H1 (cell line): ENCODE measurements around the gene TMA7. TPM values are rescaled to one million over a fixed set of nuclear protein-coding genes. Genes with fewer than 3 reads are reported as not detected.

Experiments
- CTCF ChIA-PET: fragments of 300-600 bp; sonication (Branson Sonifier 250); formaldehyde crosslinking; loops from one replicate; lab custom pipeline; 2021; ENCODE audit not compliant: partially characterized antibody; lab: Charles Lee
- POLR2A ChIA-PET: fragments of 300-600 bp; sonication (Branson Sonifier 250); formaldehyde crosslinking; loops from one replicate; lab custom pipeline; 2021; ENCODE audit warnings: inconsistent platforms; ENCODE audit not compliant: partially characterized antibody; lab: Charles Lee
- DNase-seq, 2 experiments: peaks; one replicate each; pipeline versions ENCODE4 v3.0.0 to v3.0.0-alpha.2; 2010 to 2022; ENCODE audit warnings: low spot score in 2 of 2, low read depth in 1 of 2, mixed read lengths in 1 of 2
- FAIRE-seq: peaks from 2 replicates; lab custom pipeline; 2011; peaks lifted over from hg19 to GRCh38; lab: Jason Lieb, UNC
- H2AFZ ChIP-seq: 2 replicates; pipeline ENCODE4 v1.8.1; 2012; ENCODE audit warnings: low read length, inconsistent platforms
- H2AK5ac ChIP-seq: 2 replicates; pipeline ENCODE4 v1.6.1; 2013; ENCODE audit warnings: low read depth, low read length
- H2BK120ac ChIP-seq: replicated peaks from 2 replicates; pipeline ENCODE3; 2013; ENCODE audit warnings: low read depth, low read length, inconsistent platforms
- H2BK12ac ChIP-seq: 2 replicates; pipeline ENCODE4 v1.6.1; 2013; ENCODE audit warnings: low read depth, low read length
- H2BK15ac ChIP-seq: 2 replicates; pipeline ENCODE4 v1.6.1; 2013; ENCODE audit warnings: low read length
- H2BK20ac ChIP-seq: 2 replicates; pipeline ENCODE4 v1.6.1; 2013; ENCODE audit warnings: low read length
- H2BK5ac ChIP-seq: 2 replicates; pipeline ENCODE4 v1.6.1; 2013; ENCODE audit warnings: low read depth, low read length
- H3K14ac ChIP-seq: 2 replicates; pipeline ENCODE4 v1.6.1; 2013; ENCODE audit warnings: inconsistent platforms; ENCODE audit not compliant: insufficient read length
- H3K18ac ChIP-seq: 2 replicates; pipeline ENCODE4 v1.6.1; 2013; ENCODE audit warnings: low read length; ENCODE audit errors: extremely low read depth
- H3K23ac ChIP-seq: 2 replicates; pipeline ENCODE4 v1.6.1; 2013; ENCODE audit warnings: inconsistent platforms; ENCODE audit not compliant: insufficient read length
- H3K23me2 ChIP-seq: 2 replicates; pipeline ENCODE4 v1.6.1; 2013; ENCODE audit warnings: low read depth, low read length
- H3K27ac ChIP-seq: 2 replicates; pipeline ENCODE4 v1.6.1; 2011; ENCODE audit warnings: low read depth, low read length, inconsistent platforms
- H3K27me3 ChIP-seq, 4 experiments: replicated peaks in 1 of 4; 1 replicate in 1 of 4; 2 replicates in 3 of 4; pipeline versions ENCODE4 v1.6.1 to v1.8.1; 2011 to 2013; ENCODE audit warnings: low read length in 3 of 4, mild to moderate bottlenecking in 3 of 4, inconsistent platforms in 2 of 4, mixed read lengths in 2 of 4, moderate library complexity in 1 of 4; ENCODE audit not compliant: control insufficient read depth in 3 of 4, insufficient read depth in 3 of 4; ENCODE audit errors: extremely low read depth in 1 of 4
- H3K36me3 ChIP-seq, 4 experiments: 2 replicates each; pipeline versions ENCODE4 v1.6.1 to v1.8.1; 2011 to 2013; ENCODE audit warnings: mild to moderate bottlenecking in 4 of 4, low read length in 3 of 4, moderate library complexity in 2 of 4, control low read depth in 1 of 4, inconsistent platforms in 1 of 4; ENCODE audit not compliant: insufficient read depth in 4 of 4, control insufficient read depth in 2 of 4
- H3K4ac ChIP-seq: replicated peaks from 2 replicates; pipeline ENCODE3; 2013; ENCODE audit warnings: low read length, low read depth, mixed read lengths, inconsistent platforms; ENCODE audit not compliant: insufficient read length
- H3K4me1 ChIP-seq, 4 experiments: replicated peaks in 1 of 4; 1 replicate in 1 of 4; 2 replicates in 3 of 4; pipeline versions ENCODE4 v1.6.1 to v1.8.1; 2011 to 2013; ENCODE audit warnings: low read length in 3 of 4, inconsistent platforms in 2 of 4, mixed read lengths in 1 of 4; ENCODE audit not compliant: insufficient read depth in 4 of 4, control insufficient read depth in 3 of 4
- H3K4me2 ChIP-seq, 2 experiments: 2 replicates each; pipeline versions ENCODE4 v1.6.1 to v1.8.1; 2011 to 2013; ENCODE audit warnings: low read depth in 2 of 2, low read length in 2 of 2, control low read depth in 1 of 2, inconsistent platforms in 1 of 2, mild to moderate bottlenecking in 1 of 2; ENCODE audit not compliant: insufficient read depth in 1 of 2
- H3K4me3 ChIP-seq, 4 experiments: fragments of 200-600, 300-600 bp in 1 of 4; sonication (generic), shearing (Covaris generic), sonication (Bioruptor Twin) in 1 of 4; 2 replicates each; pipeline versions ENCODE4 v1.5.1 to v1.8.1; 2011 to 2016; ENCODE audit warnings: low read length in 4 of 4, low read depth in 3 of 4, control low read depth in 2 of 4, inconsistent platforms in 2 of 4, mild to moderate bottlenecking in 2 of 4, mixed read lengths in 1 of 4, moderate library complexity in 1 of 4; ENCODE audit not compliant: insufficient read depth in 2 of 4; ENCODE audit errors: extremely low read depth in 1 of 4
- H3K56ac ChIP-seq: replicated peaks from 2 replicates; pipeline ENCODE3; 2013; ENCODE audit warnings: low read depth, mild to moderate bottlenecking, mixed read lengths, low read length, inconsistent platforms; ENCODE audit not compliant: insufficient read length
- H3K79me1 ChIP-seq: 2 replicates; pipeline ENCODE4 v1.6.1; 2013; ENCODE audit warnings: low read depth, low read length, control low read depth
- H3K79me2 ChIP-seq, 2 experiments: 2 replicates each; pipeline versions ENCODE4 v1.6.1 to v1.8.1; 2012 to 2013; ENCODE audit warnings: low read length in 2 of 2, mild to moderate bottlenecking in 2 of 2, inconsistent platforms in 1 of 2; ENCODE audit not compliant: insufficient read depth in 2 of 2, control insufficient read depth in 1 of 2
- H3K9ac ChIP-seq, 4 experiments: replicated peaks in 1 of 4; 1 replicate in 1 of 4; 2 replicates in 3 of 4; pipeline versions ENCODE4 v1.6.1 to v1.8.1; 2011 to 2013; ENCODE audit warnings: low read depth in 3 of 4, low read length in 3 of 4, control low read depth in 2 of 4, mild to moderate bottlenecking in 2 of 4, moderate library complexity in 2 of 4, inconsistent platforms in 1 of 4; ENCODE audit errors: extremely low read depth in 1 of 4
- H3K9me3 ChIP-seq, 2 experiments: 2 replicates each; pipeline versions ENCODE4 v1.6.1 to v1.8.1; 2012 to 2013; ENCODE audit warnings: mild to moderate bottlenecking in 2 of 2, moderate library complexity in 2 of 2, control low read depth in 1 of 2, inconsistent platforms in 1 of 2, low read depth in 1 of 2, low read length in 1 of 2, mixed read lengths in 1 of 2; ENCODE audit not compliant: insufficient read depth in 2 of 2
- H4K20me1 ChIP-seq, 2 experiments: replicated peaks in 1 of 2; 2 replicates each; pipeline versions ENCODE3 to v1.8.1; 2011 to 2013; ENCODE audit warnings: inconsistent platforms in 2 of 2, low read length in 2 of 2, mild to moderate bottlenecking in 1 of 2; ENCODE audit not compliant: insufficient read depth in 2 of 2, control insufficient read depth in 1 of 2
- H4K5ac ChIP-seq: 2 replicates; pipeline ENCODE4 v1.6.1; 2013; ENCODE audit warnings: low read length, low read depth, mixed read lengths, inconsistent platforms; ENCODE audit not compliant: insufficient read length
- H4K8ac ChIP-seq: 2 replicates; pipeline ENCODE4 v1.8.0; 2013; ENCODE audit warnings: mild to moderate bottlenecking, moderate library complexity, low read length, inconsistent platforms; ENCODE audit not compliant: insufficient read depth; ENCODE audit errors: extremely low read depth
- H4K91ac ChIP-seq: replicated peaks from 2 replicates; pipeline ENCODE3; 2013; ENCODE audit warnings: low read length, mixed read lengths, inconsistent platforms; ENCODE audit not compliant: insufficient read length
- EZH2 ChIP-seq: fragments of 200-600 bp; sonication (generic); IDR thresholded peaks from 2 replicates; pipeline ENCODE4 v1.7.1; 2012; ENCODE audit warnings: low read depth, mild to moderate bottlenecking, moderate library complexity, low read length, inconsistent platforms; ENCODE audit not compliant: severe bottlenecking
- POLR2AphosphoS5 ChIP-seq: IDR thresholded peaks from 2 replicates; pipeline ENCODE4 v1.6.1; 2011; ENCODE audit warnings: low read depth, low read length
- RFX5 ChIP-seq: IDR thresholded peaks from 2 replicates; pipeline ENCODE4 v1.6.1; 2011; ENCODE audit warnings: low read depth, low read length, improper control_type of control experiment, borderline replicate concordance
- SIRT6 ChIP-seq: IDR thresholded peaks from one replicate; pipeline ENCODE4 v1.7.1; 2012; ENCODE audit warnings: low read length, inconsistent platforms
- TAF1 ChIP-seq: IDR thresholded peaks from 2 replicates; pipeline ENCODE4 v1.6.1; 2011; ENCODE audit warnings: mild to moderate bottlenecking, low read depth, low read length
- ZNF274 ChIP-seq: IDR thresholded peaks from 2 replicates; pipeline ENCODE4 v1.7.0; 2012; ENCODE audit warnings: low read length, borderline replicate concordance; ENCODE audit errors: extremely low read depth
- WGBS, 2 experiments: shearing (Covaris generic) in 1 of 2; methylation state at CpG; one replicate each; pipeline versions ENCODE4 v1.1.6 to v1.1.7; 2013 to 2015; ENCODE audit warnings: low lambda C conversion rate in 2 of 2, mixed read lengths in 2 of 2, inconsistent platforms in 1 of 2, low coverage in 1 of 2, missing lambda C conversion rate in 1 of 2; ENCODE audit not compliant: insufficient replicate concordance in 2 of 2, insufficient coverage in 1 of 2, insufficient read length in 1 of 2; ENCODE audit errors: extremely low coverage in 1 of 2, missing lambda C conversion rate in 1 of 2; 5-methylcytosine and 5-hydroxymethylcytosine counted together
- polyA plus RNA-seq, 7 experiments: library from polyadenylated mRNA; depleted of rRNA in 3 of 7; stranded (reverse) in 5 of 7; unstranded in 2 of 7; fragments of >200 nt in 5 of 7; fragments of 200-250 nt in 2 of 7; gene quantifications; 1 replicate in 5 of 7; 2 replicates in 1 of 7; 4 replicates in 1 of 7; pipeline versions ENCODE4 v1.2.1 to v1.2.3, GENCODE V29; 2011 to 2013; ENCODE audit warnings: missing spikeins in 2 of 7, mixed read lengths in 2 of 7
- total RNA-seq: library from RNA; stranded (reverse); fragmentation: NEBNext Ultra II Directional; extraction: Animal tissue kit (Norgen Biotek cat#: 25700); gene quantifications from 2 replicates; pipeline ENCODE4 v1.2.1, GENCODE V29; 2021

Gene TMA7
- total and polyA plus RNA-seq, 2 of the 8 experiments (the other 6 are each of a cell fraction or from before 2014, with no cell fraction given) = 138 to 305 TPM

DNA sequence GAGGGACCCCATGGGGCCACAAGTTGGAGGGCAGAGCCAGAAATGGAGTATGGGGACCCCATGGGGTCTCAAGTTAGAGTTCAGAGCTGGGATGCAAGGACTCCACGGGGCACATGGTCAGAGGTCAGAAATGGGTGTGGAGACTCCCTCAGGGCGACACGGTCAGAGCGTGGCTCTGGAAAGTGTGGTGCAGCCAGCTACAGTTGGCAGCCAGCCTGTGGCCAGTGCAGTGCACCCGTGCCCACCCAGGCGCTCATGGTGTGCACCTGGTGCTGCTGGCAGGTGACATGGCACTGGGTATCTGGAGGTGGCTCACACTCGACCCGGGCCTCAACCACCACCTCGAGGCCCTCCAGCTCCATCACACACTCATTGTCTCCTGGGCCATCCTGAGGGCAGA lies 21.4 kb upstream of the TMA7 start:
- no peak overlapping the region for H4K8ac ChIP-seq
- ChIA-PET CTCF (interaction anchor here (0.6 to 6.9 kb wide), 7 partner anchors 10 to 221 kb away, joined by 3 to 95 read pairs (median 18); no protein-coding TSS in a partner anchor), POLR2A (interaction anchor here (0.9 to 31.5 kb wide), 8 partner anchors 9 to 91 kb away, joined by 3 to 650 read pairs (median 8); partner anchors contain the start of genes ATRIP, CCDC51, PLXNB1 and TMA7)
- H3K23me2 ChIP-seq = no peaks in the 10 kb centered on the region
- 0 out of 2 replicates have a peak overlapping the region, but pooled peaks have one; percentile 21 for H2BK5ac ChIP-seq
- no peak overlapping the region for H3K4ac ChIP-seq
- H3K27ac ChIP-seq = no peak overlapping the region
- DNase-seq (no peak), FAIRE-seq (no peak)
- no peak overlapping the region for H4K91ac ChIP-seq
- H3K36me3 ChIP-seq = peaks cover 52 to 63% (median 58%) of the 10 kb centered on the region in 4 experiments
- no peak overlapping the region for H2BK120ac ChIP-seq
- H3K4me3 ChIP-seq = no peak overlapping the region
- H4K20me1 ChIP-seq = peaks cover 22 to 50% of the 10 kb centered on the region in 2 experiments
- no peak overlapping the region for H2AFZ ChIP-seq
- H3K23ac ChIP-seq = no peak overlapping the region
- no peak overlapping the region for H4K5ac ChIP-seq
- no peak overlapping the region for H3K14ac ChIP-seq
- H2AK5ac ChIP-seq = no peak overlapping the region
- H3K79me2 ChIP-seq = peaks cover 0 to 18% of the 10 kb centered on the region in 2 experiments; a peak in 1 of 4 replicates
- TF ChIP-seq TAF1 = no peak
- TF ChIP-seq SIRT6 = no peak
- TF ChIP-seq RFX5 = no peak
- TF ChIP-seq POLR2AphosphoS5 = no peak
- TF ChIP-seq EZH2 = no peak
- no peak for TF ChIP-seq ZNF274
- no peaks in the 10 kb centered on the region for H3K9me3 ChIP-seq
- H3K9ac ChIP-seq = no peak overlapping the region
- H2BK20ac ChIP-seq = no peak overlapping the region
- no peak overlapping the region for H3K18ac ChIP-seq
- H3K27me3 ChIP-seq = no peaks in the 10 kb centered on the region
- H2BK15ac ChIP-seq = no peak overlapping the region
- no peak overlapping the region for H3K56ac ChIP-seq
- no peak overlapping the region for H3K4me2 ChIP-seq
- 94% methylated on average over 9 of the region's 9 CpGs; no CpG with 5 or more reads in 1 of the 2 experiments for WGBS, 2 experiments
- H2BK12ac ChIP-seq = no peak overlapping the region
- peaks cover 13% of the 10 kb centered on the region for H3K79me1 ChIP-seq
- no peaks in the 10 kb centered on the region for H3K4me1 ChIP-seq
